NCI-H345 treated with DMSO at 0.1 percent for 48 hours (cell line): ENCODE results near the gene LILRB4.
"Not testable (repeated sequence)": the region's sequence is repeated elsewhere in the genome, so short reads cannot be mapped to it uniquely, and the experiment has no call there.

Source experiments
- DNase-seq: peaks from one replicate; lab custom pipeline; 2025; ENCODE audit not compliant: unreplicated experiment; lab: John Stamatoyannopoulos, UW

The LILRB4 gene

GRCh38 chr19:54648129-54648528, 14.7 kb upstream of the LILRB4 start:
- no peak for DNase-seq

DNA sequence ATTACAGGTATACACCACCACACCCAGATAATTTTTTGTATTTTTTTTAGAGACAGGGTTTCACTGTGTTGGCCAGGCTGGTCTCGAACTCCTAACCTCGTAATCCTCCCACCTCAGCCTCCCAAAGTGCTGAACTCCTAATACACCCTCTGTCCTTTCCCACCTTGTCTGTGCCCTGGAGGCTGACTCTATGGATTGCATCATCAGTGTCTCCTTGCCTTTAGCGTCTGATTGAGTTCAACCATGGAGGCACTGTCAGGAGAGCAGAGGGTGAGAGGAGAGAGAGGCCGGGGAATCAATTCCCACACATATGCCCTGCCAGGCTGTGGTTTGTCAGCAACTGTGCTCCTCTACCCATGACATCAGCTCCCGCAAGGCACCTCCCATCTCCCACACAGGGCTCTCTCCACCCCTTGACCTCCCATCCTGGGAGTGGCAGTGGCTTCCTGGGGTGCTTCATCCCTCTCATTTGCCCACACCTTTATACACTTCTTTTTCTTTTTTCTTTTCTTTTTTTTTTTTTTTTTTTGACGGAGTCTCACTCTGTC, 12.6 kb upstream of the LILRB4 start:
- DNase-seq: no peak

DNA sequence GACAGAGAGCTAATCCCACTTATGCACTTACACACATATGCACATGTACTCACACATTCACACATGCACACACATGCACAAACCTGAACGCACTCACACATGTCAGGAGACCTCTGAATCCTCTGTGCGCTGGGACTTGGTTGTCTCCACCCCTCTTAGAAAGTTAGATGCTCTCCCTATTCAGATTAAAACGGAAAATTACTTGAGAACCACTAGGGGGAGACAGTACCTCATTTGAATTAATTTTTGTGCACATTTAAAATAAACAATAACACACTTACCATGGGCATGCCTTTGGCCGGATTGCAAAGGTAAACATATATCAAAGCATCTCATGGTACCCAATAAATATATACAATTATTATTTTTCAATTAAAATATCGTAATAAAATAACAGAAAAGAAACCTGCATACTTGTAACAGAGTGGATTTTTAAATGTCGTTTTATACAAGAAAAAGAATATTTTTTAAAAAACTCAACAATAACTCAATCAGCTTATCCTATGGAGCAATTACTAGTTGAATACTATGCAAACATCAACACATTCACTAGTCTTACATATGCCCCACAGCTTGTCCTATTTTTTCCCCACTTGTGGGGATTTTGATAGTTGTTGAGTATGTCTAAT, 9.5 kb upstream of the LILRB4 start:
- no peak for DNase-seq

DNA sequence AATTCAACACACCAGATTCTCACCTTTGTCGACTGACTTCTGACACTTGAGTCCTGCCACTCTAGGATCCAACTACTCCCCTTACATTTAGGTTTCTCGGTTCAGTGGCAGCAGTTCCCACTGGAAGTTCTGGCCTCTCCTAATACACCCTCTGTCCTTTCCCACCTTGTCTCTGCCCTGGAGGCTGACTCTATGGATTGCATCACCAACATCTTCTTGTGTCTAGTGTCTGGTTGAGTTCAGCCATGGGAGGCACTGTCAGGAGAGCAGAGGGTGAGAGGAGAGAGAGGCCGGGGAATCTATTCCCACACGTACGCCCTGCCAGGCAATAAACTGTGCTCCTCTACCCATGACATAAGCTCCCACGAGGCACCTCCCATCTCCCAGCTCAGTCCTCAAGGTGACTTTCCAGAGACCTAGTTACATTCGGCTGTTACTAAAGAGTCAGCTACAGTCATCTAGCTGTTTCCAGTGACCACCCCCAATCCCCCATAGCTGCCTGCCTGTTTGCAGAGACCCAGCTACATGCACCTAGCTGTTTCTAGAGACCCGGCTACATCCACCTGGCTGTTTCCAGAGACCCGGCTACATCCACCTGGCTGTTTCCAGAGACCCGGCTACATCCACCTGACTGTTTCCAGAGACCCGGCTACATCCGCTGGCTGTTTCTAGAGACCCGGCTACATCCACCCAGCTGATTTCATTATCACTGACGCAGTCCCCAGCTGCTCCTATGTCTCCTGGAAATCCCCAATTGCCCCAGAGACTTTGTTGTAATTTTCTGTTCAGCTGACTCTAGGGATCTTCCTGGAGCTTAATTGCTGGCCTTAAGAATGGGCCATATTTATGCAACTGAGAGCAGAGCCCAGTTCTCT, 8.1 kb upstream of the LILRB4 start:
- DNase-seq: no peak

DNA sequence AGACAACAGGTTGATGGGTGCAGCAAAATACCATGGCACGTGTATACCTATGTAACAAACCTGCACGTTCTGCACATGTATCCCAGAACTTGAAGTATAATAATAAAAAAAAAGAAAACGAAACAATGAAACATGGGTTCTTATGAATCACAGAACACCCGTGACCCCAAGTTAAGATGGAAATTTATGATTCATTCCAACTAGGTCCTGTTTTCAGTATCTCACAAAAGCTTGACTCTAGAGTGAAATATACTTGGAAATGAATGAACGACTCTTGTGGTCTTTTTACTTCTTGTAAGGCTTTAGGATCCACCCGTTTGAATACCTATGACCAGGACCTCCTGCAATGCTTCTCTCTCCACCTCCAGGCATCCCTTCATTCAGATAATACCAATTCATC, 3.5 kb upstream of the LILRB4 start:
- no peak for DNase-seq

- no peak for DNase-seq
Measured at GRCh38 chr19:54660306-54660705, 2.5 kb upstream of the LILRB4 start.

DNA sequence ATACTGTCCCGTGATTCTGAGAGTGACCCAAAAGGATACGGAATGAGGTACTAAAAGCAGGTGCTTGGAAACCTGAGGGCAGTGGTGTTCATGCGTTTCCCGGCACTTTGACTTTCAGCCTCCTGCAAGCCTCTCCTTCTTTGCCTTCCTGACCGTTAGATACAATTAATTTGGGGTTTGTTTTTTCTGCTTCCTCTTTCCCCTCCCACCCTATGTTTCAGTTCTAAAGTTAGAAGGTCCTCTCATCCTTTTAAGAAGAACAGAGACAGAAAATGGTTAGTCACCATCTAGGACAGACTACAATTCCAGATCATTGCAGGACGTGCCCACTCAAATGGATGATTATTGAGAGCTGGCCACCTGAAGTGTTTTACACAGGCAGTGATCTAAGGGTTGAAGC, 1.8 kb upstream of the LILRB4 start:
- DNase-seq: no peak

GRCh38 chr19:54661846-54662481, 821 bp upstream of the LILRB4 start:
- DNase-seq: no peak

- no peak for DNase-seq
Measured at GRCh38 chr19:54665530-54665929, 2.7 kb downstream of the LILRB4 start.

DNA sequence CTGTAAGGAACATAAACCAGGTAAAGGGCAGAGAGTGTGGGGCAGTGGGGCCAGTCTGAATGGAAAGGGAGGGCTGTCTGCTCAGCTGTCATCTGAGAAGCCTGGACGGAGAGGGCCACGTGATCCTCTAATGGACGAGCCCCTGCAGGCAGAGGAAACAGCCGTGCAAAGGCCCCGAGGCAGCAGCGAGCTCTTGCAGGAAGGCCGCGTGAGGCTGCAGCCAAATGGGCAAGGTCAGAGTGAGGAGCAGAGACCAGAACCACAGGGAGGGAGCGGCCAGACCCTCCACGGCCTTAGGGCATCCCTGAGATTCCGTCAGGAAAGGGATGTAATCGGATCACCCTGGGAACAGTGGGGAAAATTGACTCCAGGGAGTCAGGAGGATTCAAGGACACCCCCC, 4.4 kb downstream of the LILRB4 start:
- DNase-seq: no peak

DNA sequence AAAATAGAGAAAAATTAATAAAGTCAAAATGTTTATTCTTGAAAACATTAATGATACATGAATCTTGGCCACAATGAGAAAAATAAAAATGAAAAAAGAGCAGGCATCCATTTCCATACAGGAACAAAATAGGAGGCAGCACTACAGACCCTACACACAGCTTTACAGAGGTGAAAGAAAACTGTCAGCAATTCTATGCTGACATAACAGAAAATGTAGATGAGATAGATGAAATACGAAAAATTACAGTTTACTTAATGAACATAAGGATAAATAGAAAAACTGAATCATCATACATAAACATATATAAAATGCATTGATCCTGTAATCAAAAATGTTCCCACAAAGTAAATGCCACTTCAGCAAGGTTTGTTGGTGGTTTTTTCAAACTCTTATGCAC, 5.6 kb downstream of the LILRB4 start:
- no peak for DNase-seq

- no peak for DNase-seq
Measured at GRCh38 chr19:54670576-54671357, 8.0 kb downstream of the LILRB4 start.

DNA sequence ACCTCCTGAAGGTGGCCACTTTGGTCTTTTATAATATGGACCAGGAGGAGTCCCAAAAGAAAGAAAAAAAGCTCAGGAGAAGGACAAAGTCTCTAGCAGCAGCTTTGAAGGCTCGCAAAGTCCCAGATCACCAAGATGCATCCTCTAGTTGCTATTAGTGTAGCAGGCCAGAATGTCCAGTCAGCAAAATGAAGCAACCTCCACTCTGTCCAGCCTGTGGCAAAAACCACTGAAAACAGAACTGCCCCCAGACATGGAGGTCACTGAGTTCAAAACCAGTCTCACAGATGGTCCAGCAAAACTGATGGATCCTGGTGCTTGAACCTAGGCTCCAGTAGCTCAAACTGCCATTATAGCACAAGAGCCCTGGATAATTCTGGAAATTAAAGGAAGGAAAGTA, 10.4 kb downstream of the LILRB4 start:
- DNase-seq: no peak

GRCh38 chr19:54674021-54674617, 11.3 kb downstream of the LILRB4 start:
- peak; percentile 0 for DNase-seq

DNA sequence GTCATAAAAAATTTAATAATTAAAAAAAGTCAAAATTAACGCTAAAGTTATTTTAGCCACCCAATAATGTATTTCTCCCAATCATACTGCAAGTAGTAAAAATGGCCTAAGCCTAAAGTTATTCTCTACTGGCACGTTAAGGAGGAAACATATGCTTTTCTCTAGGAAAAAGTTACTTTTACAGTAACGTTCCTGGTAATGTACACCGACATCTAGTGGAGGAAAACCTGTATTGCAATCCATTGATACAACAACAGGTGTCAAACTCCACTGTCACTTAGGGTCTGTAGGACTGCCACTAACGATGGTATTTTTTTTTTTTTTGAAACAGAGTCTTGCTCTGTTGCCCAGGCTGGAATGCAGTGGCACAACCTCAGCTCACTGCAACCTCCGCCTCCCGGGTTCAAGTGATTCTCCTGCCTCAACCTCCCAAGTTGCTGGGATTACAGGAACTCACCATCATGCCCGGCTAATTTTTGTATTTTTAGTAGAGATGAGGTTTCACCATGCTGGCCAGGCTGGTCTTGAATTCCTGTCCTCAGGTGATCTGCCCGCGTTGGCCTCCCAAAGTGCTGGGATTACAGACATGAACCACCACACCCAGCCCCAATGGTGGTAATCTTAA, 13.5 kb downstream of the LILRB4 start:
- peak; percentile 1 for DNase-seq

GRCh38 chr19:54677217-54677616, 14.4 kb downstream of the LILRB4 start:
- no peak for DNase-seq

DNA sequence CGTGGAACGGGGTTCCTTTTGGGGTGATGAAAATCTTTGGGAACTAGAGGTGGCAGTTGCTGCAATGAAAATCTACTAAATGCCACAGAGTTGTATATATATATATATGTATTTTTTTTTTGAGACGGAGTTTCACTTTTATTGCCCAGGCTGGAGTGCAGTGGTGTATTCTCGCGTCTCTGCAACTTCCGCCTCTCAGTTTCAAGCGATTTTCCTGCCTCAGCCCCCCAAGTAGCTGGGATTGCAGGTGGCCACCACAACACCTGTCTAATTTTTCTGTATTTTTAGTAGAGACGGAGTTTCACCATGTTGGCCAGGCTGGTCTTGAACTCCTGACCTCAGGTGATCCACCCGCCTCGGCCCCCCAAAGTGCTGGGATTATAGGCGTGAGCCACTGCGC, 18.8 kb downstream of the LILRB4 start:
- not testable (repeated sequence) for DNase-seq

DNA sequence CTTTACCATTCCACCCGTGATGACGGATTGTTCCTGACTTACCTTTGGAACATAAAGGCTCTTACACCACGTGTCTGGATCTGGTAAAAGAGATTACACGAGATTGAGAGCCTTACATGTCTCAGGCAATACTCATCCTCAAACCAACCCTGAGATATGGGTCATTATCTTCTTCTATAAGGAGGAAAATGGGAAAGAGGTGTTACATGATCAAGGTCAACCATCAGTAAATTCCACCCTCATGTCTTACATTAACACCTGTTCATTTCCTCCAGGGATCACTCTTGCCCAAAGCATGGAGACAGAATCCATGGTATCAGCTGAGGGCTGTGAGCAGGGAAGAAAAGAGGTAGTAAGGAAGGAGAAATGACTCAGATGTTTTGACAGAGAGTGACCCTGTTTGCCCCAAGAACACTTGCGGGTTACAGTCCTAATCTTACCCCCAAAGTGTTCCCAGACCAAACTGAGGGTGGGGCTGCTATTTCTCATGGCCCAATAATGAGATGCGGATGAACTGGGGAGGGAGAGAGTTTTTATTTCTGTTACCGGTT, 19.6 kb downstream of the LILRB4 start:
- DNase-seq: no peak

DNA sequence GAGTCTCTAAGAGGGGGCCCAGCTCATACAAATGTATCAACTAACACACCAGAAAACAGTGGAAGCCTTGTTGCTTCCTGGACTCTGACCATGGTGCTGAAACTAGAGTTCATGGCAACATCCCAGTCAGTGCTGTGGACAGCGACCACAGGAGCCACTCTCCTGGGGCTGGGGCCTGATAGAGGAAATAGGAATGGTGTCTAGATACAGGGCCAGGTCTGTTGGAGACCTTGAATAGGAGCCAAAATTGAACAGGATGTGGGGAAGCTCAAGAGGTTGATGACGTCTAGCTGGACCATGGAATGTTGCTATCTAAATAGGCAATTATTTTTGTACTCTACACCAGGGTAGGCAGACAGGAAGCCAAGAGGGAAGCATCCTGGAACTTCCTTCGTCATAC, 21.7 kb downstream of the LILRB4 start:
- no peak for DNase-seq
